Measurements from ENCODE around the gene HOXC11.

Gene HOXC11

GRCh38 chr12:53960187-53961024 lies 12.5 kb upstream of the HOXC11 start:
- DNase-seq: no peak

- no peak for DNase-seq
Measured at GRCh38 chr12:53961025-53961761, 11.7 kb upstream of the HOXC11 start.

- no peak for DNase-seq
Measured at GRCh38 chr12:53963005-53963404, 9.9 kb upstream of the HOXC11 start.

GRCh38 chr12:53963434-53964314 lies 9.3 kb upstream of the HOXC11 start:
- no peak for DNase-seq

- no peak for DNase-seq
Measured at GRCh38 chr12:53964315-53964713, 8.6 kb upstream of the HOXC11 start.

GRCh38 chr12:53965281-53966084 lies 7.4 kb upstream of the HOXC11 start:
- DNase-seq: no peak

- DNase-seq: no peak
Measured at GRCh38 chr12:53966085-53966384, 6.9 kb upstream of the HOXC11 start.

GRCh38 chr12:53966385-53967133 lies 6.4 kb upstream of the HOXC11 start:
- DNase-seq: no peak

- no peak for DNase-seq
Measured at GRCh38 chr12:53967421-53967925, 5.5 kb upstream of the HOXC11 start.

GRCh38 chr12:53968214-53969127 lies 4.5 kb upstream of the HOXC11 start:
- DNase-seq: no peak

- no peak for DNase-seq
Measured at GRCh38 chr12:53969588-53970259, 3.2 kb upstream of the HOXC11 start.

- DNase-seq: no peak
Measured at GRCh38 chr12:53970451-53970850, 2.5 kb upstream of the HOXC11 start.

GRCh38 chr12:53971129-53971528 lies 1.8 kb upstream of the HOXC11 start:
- DNase-seq: no peak

- no peak for DNase-seq
Measured at GRCh38 chr12:53971686-53972085, 1.2 kb upstream of the HOXC11 start.

GRCh38 chr12:53972152-53972702 lies 699 bp upstream of the HOXC11 start:
- DNase-seq: no peak

GRCh38 chr12:53973236-53974042 lies 513 bp downstream of the HOXC11 start:
- DNase-seq: no peak

- no peak for DNase-seq
Measured at GRCh38 chr12:53974084-53975063, 1.4 kb downstream of the HOXC11 start, which contains the start of gene HOTAIR. Gene HOTAIR, minus strand, starts transcription at chr12:53974954.

Measured in activated CD4-positive, alpha-beta T cell treated with anti-CD3 and anti-CD28 coated beads for 4 hours (primary cell).